T-cell (primary cell): ENCODE data around the gene LSM6. TPM values are rescaled to one million over a fixed set of nuclear protein-coding genes. Genes with fewer than 3 reads are reported as not detected.

ENCODE experiments used
- ATAC-seq, 4 experiments: fragments of 200-7000 bp in 3 of 4; fragments of 150-1000 bp in 1 of 4; cut with Tn5 transposase; replicated peaks in 1 of 4; 1 replicate in 3 of 4; 2 replicates in 1 of 4; pipeline ENCODE4 v1.10.0; 2021; ENCODE audit warnings: moderate library complexity in 3 of 4, mild to moderate bottlenecking in 2 of 4, moderate number of reproducible peaks in 1 of 4
- CTCF ChIA-PET, 2 donors: fragments of 300-600 bp; sonication (Branson Sonifier 250); formaldehyde crosslinking; loops; one replicate each; lab custom pipeline; 2022; ENCODE audit warnings: antibody characterized with exemption in 2 of 2; lab: Charles Lee
- POLR2A ChIA-PET, 2 donors: fragments of 300-600 bp; sonication (Branson Sonifier 250); formaldehyde crosslinking; loops; one replicate each; lab custom pipeline; 2022; ENCODE audit warnings: antibody characterized with exemption in 2 of 2; lab: Charles Lee
- DNase-seq, 35 experiments: peaks; one replicate each; pipeline versions ENCODE4 v3.0.0 to v3.0.0-alpha.2; 2013 to 2023
- H3K27ac ChIP-seq: one replicate; pipeline ENCODE4 v1.5.1; 2013; ENCODE audit warnings: low read length
- H3K27me3 ChIP-seq, 2 experiments: replicated peaks in 1 of 2; 1 replicate in 1 of 2; 2 replicates in 1 of 2; pipeline versions ENCODE4 v1.6.1 to v1.7.0; 2013; ENCODE audit warnings: low read length in 1 of 2, mixed read lengths in 1 of 2; ENCODE audit not compliant: control insufficient read depth in 2 of 2, insufficient read depth in 2 of 2; ENCODE audit errors: extremely low read depth in 1 of 2
- H3K36me3 ChIP-seq, 2 donors: 1 replicate in 1 of 2; 2 replicates in 1 of 2; pipeline versions ENCODE4 v1.6.1 to v1.7.0; 2013; ENCODE audit warnings: low read length in 1 of 2; ENCODE audit not compliant: control insufficient read depth in 2 of 2, insufficient read depth in 1 of 2; ENCODE audit errors: extremely low read depth in 1 of 2
- H3K4me1 ChIP-seq, 2 experiments: 1 replicate in 1 of 2; 2 replicates in 1 of 2; pipeline versions ENCODE4 v1.6.1 to v1.7.0; 2013; ENCODE audit warnings: low read length in 2 of 2, mixed read lengths in 1 of 2; ENCODE audit not compliant: insufficient read depth in 2 of 2, control insufficient read depth in 1 of 2; ENCODE audit errors: extremely low read depth in 1 of 2
- H3K4me3 ChIP-seq, 2 donors: 1 replicate in 1 of 2; 2 replicates in 1 of 2; pipeline versions ENCODE4 v1.5.1 to v1.7.0; 2013; ENCODE audit warnings: mild to moderate bottlenecking in 2 of 2, low read length in 1 of 2, moderate library complexity in 1 of 2; ENCODE audit not compliant: control insufficient read depth in 1 of 2; ENCODE audit errors: extremely low read depth in 1 of 2
- H3K9me3 ChIP-seq: 2 replicates; pipeline ENCODE4 v1.7.0; 2013
- H3K27ac Mint-ChIP-seq, 2 donors: one replicate each; pipeline ENCODE4 v1.8.0; 2020 to 2021; ENCODE audit warnings: mild to moderate bottlenecking in 2 of 2, mixed read lengths in 2 of 2
- H3K27me3 Mint-ChIP-seq, 2 donors: one replicate each; pipeline ENCODE4 v1.8.0; 2021 to 2022; ENCODE audit warnings: mixed read lengths in 2 of 2
- H3K36me3 Mint-ChIP-seq: one replicate; pipeline ENCODE4 v1.8.0; 2021; ENCODE audit warnings: mixed read lengths
- H3K4me1 Mint-ChIP-seq, 3 donors: one replicate each; pipeline ENCODE4 v1.8.0; 2020 to 2022; ENCODE audit warnings: mixed read lengths in 3 of 3, mild to moderate bottlenecking in 1 of 3
- H3K4me3 Mint-ChIP-seq, 3 donors: one replicate each; pipeline ENCODE4 v1.8.0; 2020 to 2022; ENCODE audit warnings: mild to moderate bottlenecking in 3 of 3, mixed read lengths in 3 of 3, moderate library complexity in 3 of 3
- H3K9me3 Mint-ChIP-seq, 3 donors: one replicate each; pipeline ENCODE4 v1.8.0; 2020 to 2022; ENCODE audit warnings: mixed read lengths in 3 of 3
- WGBS: methylation state at CpG from one replicate; pipeline ENCODE4 v1.1.5; 2013; ENCODE audit warnings: missing lambda C conversion rate; ENCODE audit not compliant: insufficient coverage; 5-methylcytosine and 5-hydroxymethylcytosine counted together
- total RNA-seq, 35 experiments: library from RNA in 6 of 35; stranded (reverse) in 6 of 35; fragments of 120-200 nt in 1 of 35; gene quantifications; one replicate each; pipeline versions ENCODE4 v1.2.1 to v1.2.4 and lab custom pipeline; 2013 to 2026

Gene LSM6
- total RNA-seq, 5 donors from 2014 or later (not counting 1 experiment from before 2014, with no cell fraction given), result 23.1 to 52.0 (median 45.2) TPM

DNA sequence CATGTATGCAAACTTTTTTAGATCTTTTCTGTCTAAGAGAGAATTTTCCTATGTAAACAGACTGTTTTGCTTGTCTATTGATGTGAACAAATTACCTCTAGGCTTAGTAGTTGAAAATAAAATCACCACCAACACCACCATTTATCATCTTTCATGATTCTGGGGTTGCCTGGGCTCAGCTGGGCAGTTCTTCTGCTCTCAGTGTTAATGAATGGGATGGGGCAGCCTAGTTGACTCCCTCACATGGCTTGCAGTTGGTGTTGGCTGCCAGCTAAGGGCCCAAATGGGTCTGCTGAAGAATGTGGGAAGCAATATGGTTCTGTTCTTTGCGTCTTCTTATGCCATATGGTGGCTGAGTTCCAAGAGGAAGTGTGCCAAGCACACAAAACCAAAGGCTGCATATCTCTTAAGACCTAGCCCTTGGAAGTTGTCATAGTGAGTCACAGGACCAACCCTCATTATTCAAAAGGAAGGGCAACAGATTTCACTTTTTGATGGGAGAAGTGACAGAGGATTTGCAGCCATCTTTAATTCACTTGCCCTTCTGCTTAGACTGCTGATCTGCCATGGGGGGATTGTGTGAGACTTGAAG lies 56.7 kb downstream of the LSM6 start:
- WGBS, result no CpG with 5 or more reads among the region's 1 CpG
- Histone ChIP-seq H3K4me1 (no peaks in the 10 kb centered on the region), H3K27me3 (peaks cover 0 to 6% of the 10 kb centered on the region in 2 experiments), H3K36me3 (no peaks in the 10 kb centered on the region), H3K27ac (no peak overlapping the region), H3K4me3 (no peak overlapping the region), H3K9me3 (no peaks in the 10 kb centered on the region)
- Mint-ChIP-seq H3K36me3 (no peaks in the 10 kb centered on the region), H3K27ac (no peak overlapping the region), H3K4me1 (no peaks in the 10 kb centered on the region), H3K27me3 (peaks cover 0 to 10% of the 10 kb centered on the region in 2 donors), H3K4me3 (no peak overlapping the region), H3K9me3 (no peaks in the 10 kb centered on the region)
- DNase-seq, result no peak
- ATAC-seq, result no peak
- ChIA-PET POLR2A (no interaction called here), CTCF (no interaction called here)

DNA sequence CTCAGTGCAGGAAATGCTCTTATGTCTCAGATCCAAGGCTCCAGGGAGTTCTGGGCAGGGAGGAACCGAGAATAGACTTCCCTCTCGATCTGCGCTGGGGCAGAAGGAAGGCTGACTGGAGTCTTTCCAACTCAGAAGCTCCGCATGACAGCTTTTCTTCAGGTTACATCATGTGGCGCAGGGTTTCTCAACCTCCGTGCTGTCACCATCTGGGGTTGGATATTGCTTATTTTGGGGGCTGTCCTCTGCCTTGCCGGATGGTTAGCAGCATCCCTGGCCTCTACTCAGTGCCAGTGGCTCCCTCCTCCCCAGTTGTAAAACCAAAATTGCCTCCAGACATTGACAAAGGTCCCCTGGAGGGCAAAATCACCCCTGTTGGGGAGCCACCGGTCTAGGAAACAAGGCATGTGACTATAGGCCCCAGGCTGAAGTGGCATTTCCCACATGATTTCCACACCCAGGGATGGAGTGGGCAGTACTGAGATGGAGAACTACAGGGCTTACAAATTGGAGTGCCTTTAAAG lies 60.2 kb downstream of the LSM6 start:
- no peaks in the 10 kb centered on the region for H3K4me1 Mint-ChIP-seq
- H3K4me3 ChIP-seq, result no peak overlapping the region
- DNase-seq (no peak), ATAC-seq (no peak)
- no peaks in the 10 kb centered on the region for H3K4me1 ChIP-seq
- no peaks in the 10 kb centered on the region for H3K36me3 Mint-ChIP-seq
- H3K9me3 Mint-ChIP-seq, result no peaks in the 10 kb centered on the region
- no peaks in the 10 kb centered on the region for H3K9me3 ChIP-seq
- CTCF ChIA-PET, result interaction anchor here in 1 of 2 donors (0.6 kb wide), 1 partner anchor 216 kb away, joined by 4 read pairs; no protein-coding TSS in a partner anchor
- POLR2A ChIA-PET, result interaction anchor here in 1 of 2 donors (0.6 kb wide), 1 partner anchor 79 kb away, joined by 3 read pairs; no protein-coding TSS in a partner anchor
- no peak overlapping the region for H3K27ac ChIP-seq
- 82% methylated on average over 2 of the region's 8 CpGs for WGBS
- no peaks in the 10 kb centered on the region for H3K27me3 ChIP-seq
- H3K27ac Mint-ChIP-seq, result no peak overlapping the region
- no peak overlapping the region for H3K4me3 Mint-ChIP-seq
- H3K36me3 ChIP-seq, result no peaks in the 10 kb centered on the region
- peaks cover 3 to 14% of the 10 kb centered on the region in 2 donors for H3K27me3 Mint-ChIP-seq

DNA sequence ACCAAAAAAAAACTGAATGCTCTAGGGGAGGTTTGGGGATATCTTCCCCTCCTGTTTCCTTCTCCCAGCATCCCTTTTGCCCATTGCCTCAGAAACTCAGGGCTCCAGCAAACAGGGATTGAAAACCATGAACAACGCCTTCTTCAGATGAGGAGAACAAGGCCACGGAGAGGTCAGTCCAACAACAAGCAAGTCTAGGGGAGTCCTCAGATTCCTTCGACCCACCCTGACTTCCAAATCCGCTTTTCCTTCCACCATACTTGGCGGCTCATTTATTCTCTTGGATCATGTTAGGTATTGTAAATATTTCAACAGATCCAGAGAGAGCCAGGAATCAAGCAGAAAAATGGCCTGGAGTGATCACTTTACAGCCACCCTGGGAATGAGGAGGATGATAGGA lies 60.7 kb downstream of the LSM6 start:
- no peaks in the 10 kb centered on the region for H3K9me3 ChIP-seq
- no peaks in the 10 kb centered on the region for H3K27me3 ChIP-seq
- ChIA-PET POLR2A (no interaction called here), CTCF (no interaction called here)
- Mint-ChIP-seq H3K4me3 (no peak overlapping the region), H3K27ac (no peak overlapping the region), H3K4me1 (no peaks in the 10 kb centered on the region), H3K9me3 (no peaks in the 10 kb centered on the region), H3K36me3 (no peaks in the 10 kb centered on the region), H3K27me3 (peaks cover 3 to 14% of the 10 kb centered on the region in 2 donors)
- no peaks in the 10 kb centered on the region for H3K4me1 ChIP-seq
- no peak overlapping the region for H3K4me3 ChIP-seq
- no peak overlapping the region for H3K27ac ChIP-seq
- WGBS, result no CpG with 5 or more reads among the region's 5 CpGs
- H3K36me3 ChIP-seq, result no peaks in the 10 kb centered on the region
- ATAC-seq (no peak), DNase-seq (no peak)

DNA sequence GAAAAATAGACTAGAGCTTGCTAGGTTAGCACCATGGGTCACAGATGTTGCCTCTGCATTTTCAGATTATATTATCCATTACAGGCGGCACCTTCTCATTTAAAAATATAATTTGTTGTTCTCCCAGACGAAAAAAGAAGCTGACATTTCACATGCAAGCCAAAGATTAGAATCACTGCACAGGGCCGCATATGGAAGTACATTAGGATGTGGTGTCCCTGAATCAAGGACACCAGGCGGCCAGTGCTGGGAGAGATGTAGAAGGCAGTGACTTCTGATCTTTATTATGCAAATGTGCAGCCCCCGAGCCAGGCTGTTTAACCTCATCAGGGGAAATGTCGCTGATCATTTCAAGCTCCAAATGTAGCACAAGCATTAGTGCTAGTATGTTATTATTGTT lies 61.6 kb downstream of the LSM6 start:
- DNase-seq (no peak), ATAC-seq (no peak)
- Mint-ChIP-seq H3K9me3 (no peaks in the 10 kb centered on the region), H3K4me1 (peaks cover 3 to 5% (median 4%) of the 10 kb centered on the region in 3 donors), H3K27me3 (peaks cover 6 to 17% of the 10 kb centered on the region in 2 donors), H3K4me3 (no peak overlapping the region), H3K27ac (no peak overlapping the region), H3K36me3 (no peaks in the 10 kb centered on the region)
- WGBS, result 93% methylated on average over 3 of the region's 6 CpGs
- Histone ChIP-seq H3K36me3 (no peaks in the 10 kb centered on the region), H3K4me1 (no peaks in the 10 kb centered on the region), H3K27me3 (peaks cover 0 to 4% of the 10 kb centered on the region in 2 experiments), H3K4me3 (no peak overlapping the region), H3K9me3 (no peaks in the 10 kb centered on the region), H3K27ac (no peak overlapping the region)
- ChIA-PET CTCF (interaction anchor here in 1 of 2 donors (0.9 kb wide), 1 partner anchor 860 kb away, joined by 3 read pairs; no protein-coding TSS in a partner anchor), POLR2A (no interaction called here)

DNA sequence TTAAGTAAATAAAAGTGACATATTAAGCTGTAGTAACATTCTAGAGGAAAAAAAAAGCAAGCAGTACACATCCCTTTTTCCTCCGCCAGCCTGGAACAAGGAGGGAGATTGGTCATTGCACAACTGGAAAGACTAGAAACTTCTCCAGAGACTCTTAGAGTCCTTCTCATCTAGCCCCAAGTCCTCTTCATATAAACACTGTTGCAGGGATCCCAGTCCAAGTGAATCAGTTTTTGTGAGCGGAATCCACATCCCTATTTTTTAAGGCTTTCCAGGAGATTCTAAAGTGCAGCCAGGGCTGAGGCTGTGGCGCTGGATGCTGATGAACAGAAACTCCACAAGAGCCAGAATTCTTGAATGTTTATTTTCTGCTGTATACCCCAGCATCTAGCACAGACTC lies 62.6 kb downstream of the LSM6 start:
- no peaks in the 10 kb centered on the region for H3K9me3 Mint-ChIP-seq

More for the DNA sequence above, 62.6 kb downstream of the LSM6 start:
- no peak overlapping the region for H3K27ac Mint-ChIP-seq
- no peak overlapping the region for H3K27ac ChIP-seq
- no peak overlapping the region for H3K4me3 Mint-ChIP-seq
- H3K4me3 ChIP-seq, result no peak overlapping the region
- peaks cover 0 to 10% of the 10 kb centered on the region in 2 experiments for H3K27me3 ChIP-seq
- no peaks in the 10 kb centered on the region for H3K36me3 ChIP-seq
- ATAC-seq (no peak), DNase-seq (no peak)
- H3K27me3 Mint-ChIP-seq, result peaks cover 6 to 17% of the 10 kb centered on the region in 2 donors
- ChIA-PET POLR2A (no interaction called here), CTCF (no interaction called here)
- peaks cover 0 to under 1% of the 10 kb centered on the region in 2 experiments for H3K4me1 ChIP-seq
- H3K36me3 Mint-ChIP-seq, result no peaks in the 10 kb centered on the region
- H3K4me1 Mint-ChIP-seq, result peaks cover 6 to 8% (median 7%) of the 10 kb centered on the region in 3 donors
- H3K9me3 ChIP-seq, result no peaks in the 10 kb centered on the region
- 80% methylated on average over 1 of the region's 3 CpGs for WGBS
